CD4-positive, alpha-beta T cell (primary cell): ENCODE data around the gene ZNF853. TPM values are rescaled to one million over a fixed set of nuclear protein-coding genes. Genes with fewer than 3 reads are reported as not detected.

Source experiments
- ATAC-seq: fragments of 200-7000 bp; cut with Tn5 transposase; one replicate; pipeline ENCODE4 v1.10.0; 2022; ENCODE audit warnings: mild to moderate bottlenecking; ENCODE audit not compliant: poor library complexity
- CTCF ChIA-PET: fragments of 350-600 bp; sonication (Branson Sonifier 250); formaldehyde crosslinking; loops from one replicate; lab custom pipeline; 2021; ENCODE audit warnings: antibody characterized with exemption, inconsistent platforms; lab: Charles Lee
- POLR2A ChIA-PET: fragments of 350-600 bp; sonication (Branson Sonifier 250); formaldehyde crosslinking; loops from one replicate; lab custom pipeline; 2021; ENCODE audit warnings: antibody characterized with exemption, inconsistent platforms; lab: Charles Lee
- DNase-seq, 14 experiments: peaks; one replicate each; pipeline ENCODE4 v3.0.0-alpha.2; 2013 to 2020; ENCODE audit warnings: mixed read lengths in 2 of 14
- H3K27ac ChIP-seq, 2 donors: one replicate each; pipeline versions ENCODE4 v1.5.1 to v1.7.0; 2013; ENCODE audit warnings: low read length in 2 of 2, low read depth in 1 of 2, mild to moderate bottlenecking in 1 of 2
- H3K27me3 ChIP-seq, 2 experiments: 1 replicate in 1 of 2; 2 replicates in 1 of 2; pipeline versions ENCODE4 v1.6.1 to v1.7.0; 2013; ENCODE audit warnings: low read length in 2 of 2, control low read depth in 1 of 2, mild to moderate bottlenecking in 1 of 2, moderate library complexity in 1 of 2; ENCODE audit not compliant: insufficient read depth in 2 of 2, control insufficient read depth in 1 of 2
- H3K36me3 ChIP-seq: one replicate; pipeline ENCODE4 v1.6.1; 2013; ENCODE audit warnings: low read length, control low read depth; ENCODE audit not compliant: insufficient read depth
- H3K4me1 ChIP-seq: one replicate; pipeline ENCODE4 v1.6.1; 2013; ENCODE audit warnings: low read length, control low read depth; ENCODE audit not compliant: insufficient read depth
- H3K4me3 ChIP-seq: one replicate; pipeline ENCODE4 v1.5.1; 2013; ENCODE audit warnings: mild to moderate bottlenecking, low read length, moderate library complexity
- H3K9me3 ChIP-seq, 2 experiments: 1 replicate in 1 of 2; 2 replicates in 1 of 2; pipeline versions ENCODE4 v1.6.1 to v1.7.0; 2013; ENCODE audit warnings: low read length in 2 of 2, mild to moderate bottlenecking in 2 of 2, control low read depth in 1 of 2, moderate library complexity in 1 of 2; ENCODE audit not compliant: control insufficient read depth in 1 of 2, insufficient read depth in 1 of 2
- H3K27ac Mint-ChIP-seq: one replicate; pipeline ENCODE4 v1.8.0; 2020; ENCODE audit warnings: mixed read lengths
- H3K27me3 Mint-ChIP-seq: one replicate; pipeline ENCODE4 v1.8.0; 2021; ENCODE audit warnings: mixed read lengths
- H3K36me3 Mint-ChIP-seq: one replicate; pipeline ENCODE4 v1.8.0; 2021; ENCODE audit warnings: low read depth, mixed read lengths
- H3K4me1 Mint-ChIP-seq: one replicate; pipeline ENCODE4 v1.8.0; 2021; ENCODE audit warnings: low read depth, mixed read lengths
- H3K4me3 Mint-ChIP-seq: one replicate; pipeline ENCODE4 v1.8.0; 2020; ENCODE audit warnings: mild to moderate bottlenecking, mixed read lengths
- H3K9me3 Mint-ChIP-seq: one replicate; pipeline ENCODE4 v1.8.0; 2020; ENCODE audit warnings: mixed read lengths
- intact Hi-C, 2 experiments: fragments of 100-400 bp; cut with DNase I in 1 of 2; cut with micrococcal nuclease in 1 of 2; formaldehyde crosslinking; loops; one replicate each; pipeline versions ENCODE4 v1.15.1 to v1.9.0; 2023 to 2025; cut with DNase I, micrococcal nuclease
- total RNA-seq, 174 experiments: library from RNA in 2 of 174; stranded (reverse) in 2 of 174; gene quantifications; one replicate each; pipeline ENCODE4 v1.2.3 and lab custom pipeline; 2021 to 2026
- TF ChIP-seq, protein P1 (sequence below): fragments of 200-600 bp; IDR thresholded peaks from one replicate; pipeline ENCODE4 v1.8.0; 2022; ENCODE audit warnings: antibody characterized with exemption, mild to moderate bottlenecking

Gene ZNF853
- total RNA-seq, 2 experiments from 2014 or later = 2.5 to 2.7 TPM

GRCh38 chr7:6647541-6647940 lies 32.1 kb downstream of the ZNF853 start:
- ChIA-PET CTCF (no interaction called here), POLR2A (no interaction called here)
- DNase-seq (no peak), ATAC-seq (no peak)
- peaks cover 0 to 54% of the 10 kb centered on the region in 2 experiments for H3K9me3 ChIP-seq
- H3K36me3 ChIP-seq = peaks cover 74% of the 10 kb centered on the region
- no peaks in the 10 kb centered on the region for H3K27me3 Mint-ChIP-seq
- no peaks in the 10 kb centered on the region for H3K9me3 Mint-ChIP-seq
- no peak overlapping the region for H3K4me3 Mint-ChIP-seq
- intact Hi-C loops = no loop called here
- H3K4me1 Mint-ChIP-seq = no peaks in the 10 kb centered on the region
- peaks cover 86% of the 10 kb centered on the region for H3K36me3 Mint-ChIP-seq
- no peaks in the 10 kb centered on the region for H3K4me1 ChIP-seq
- no peak overlapping the region for H3K4me3 ChIP-seq
- H3K27ac Mint-ChIP-seq = no peak overlapping the region
- no peaks in the 10 kb centered on the region for H3K27me3 ChIP-seq
- H3K27ac ChIP-seq = no peak overlapping the region
- TF ChIP-seq, protein P1, sequence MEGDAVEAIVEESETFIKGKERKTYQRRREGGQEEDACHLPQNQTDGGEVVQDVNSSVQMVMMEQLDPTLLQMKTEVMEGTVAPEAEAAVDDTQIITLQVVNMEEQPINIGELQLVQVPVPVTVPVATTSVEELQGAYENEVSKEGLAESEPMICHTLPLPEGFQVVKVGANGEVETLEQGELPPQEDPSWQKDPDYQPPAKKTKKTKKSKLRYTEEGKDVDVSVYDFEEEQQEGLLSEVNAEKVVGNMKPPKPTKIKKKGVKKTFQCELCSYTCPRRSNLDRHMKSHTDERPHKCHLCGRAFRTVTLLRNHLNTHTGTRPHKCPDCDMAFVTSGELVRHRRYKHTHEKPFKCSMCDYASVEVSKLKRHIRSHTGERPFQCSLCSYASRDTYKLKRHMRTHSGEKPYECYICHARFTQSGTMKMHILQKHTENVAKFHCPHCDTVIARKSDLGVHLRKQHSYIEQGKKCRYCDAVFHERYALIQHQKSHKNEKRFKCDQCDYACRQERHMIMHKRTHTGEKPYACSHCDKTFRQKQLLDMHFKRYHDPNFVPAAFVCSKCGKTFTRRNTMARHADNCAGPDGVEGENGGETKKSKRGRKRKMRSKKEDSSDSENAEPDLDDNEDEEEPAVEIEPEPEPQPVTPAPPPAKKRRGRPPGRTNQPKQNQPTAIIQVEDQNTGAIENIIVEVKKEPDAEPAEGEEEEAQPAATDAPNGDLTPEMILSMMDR = no peak

- Mint-ChIP-seq H3K4me3 (no peak overlapping the region), H3K9me3 (no peaks in the 10 kb centered on the region), H3K27me3 (no peaks in the 10 kb centered on the region), H3K4me1 (no peaks in the 10 kb centered on the region), H3K36me3 (peaks cover 81% of the 10 kb centered on the region), H3K27ac (no peak overlapping the region)
- Histone ChIP-seq H3K4me1 (no peaks in the 10 kb centered on the region), H3K36me3 (peaks cover 70% of the 10 kb centered on the region), H3K27ac (no peak overlapping the region), H3K4me3 (no peak overlapping the region), H3K9me3 (peaks cover 0 to 58% of the 10 kb centered on the region in 2 experiments), H3K27me3 (no peaks in the 10 kb centered on the region)
- ChIA-PET POLR2A (no interaction called here), CTCF (no interaction called here)
- ATAC-seq (no peak), DNase-seq (peak in 1 of 14 experiments; percentile 2)
- intact Hi-C loops = no loop called here
- TF ChIP-seq, protein P1 = no peak
Measured at GRCh38 chr7:6648066-6648814, 32.8 kb downstream of the ZNF853 start.

- ATAC-seq (no peak), DNase-seq (no peak)
- Mint-ChIP-seq H3K27ac (no peak overlapping the region), H3K36me3 (peaks cover 77% of the 10 kb centered on the region), H3K27me3 (no peaks in the 10 kb centered on the region), H3K4me3 (no peak overlapping the region), H3K9me3 (no peaks in the 10 kb centered on the region), H3K4me1 (no peaks in the 10 kb centered on the region)
- no peaks in the 10 kb centered on the region for H3K27me3 ChIP-seq
- TF ChIP-seq, protein P1 = no peak
- no peaks in the 10 kb centered on the region for H3K4me1 ChIP-seq
- peaks cover 0 to 58% of the 10 kb centered on the region in 2 experiments for H3K9me3 ChIP-seq
- H3K27ac ChIP-seq = no peak overlapping the region
- intact Hi-C loops = no loop called here
- H3K4me3 ChIP-seq = no peak overlapping the region
- CTCF ChIA-PET = no interaction called here
- POLR2A ChIA-PET = no interaction called here
- peaks cover 65% of the 10 kb centered on the region for H3K36me3 ChIP-seq
Measured at GRCh38 chr7:6648815-6649104, 33.4 kb downstream of the ZNF853 start.
